Measurements from ENCODE around the gene ARHGEF3.

ARHGEF3 gene

DNA sequence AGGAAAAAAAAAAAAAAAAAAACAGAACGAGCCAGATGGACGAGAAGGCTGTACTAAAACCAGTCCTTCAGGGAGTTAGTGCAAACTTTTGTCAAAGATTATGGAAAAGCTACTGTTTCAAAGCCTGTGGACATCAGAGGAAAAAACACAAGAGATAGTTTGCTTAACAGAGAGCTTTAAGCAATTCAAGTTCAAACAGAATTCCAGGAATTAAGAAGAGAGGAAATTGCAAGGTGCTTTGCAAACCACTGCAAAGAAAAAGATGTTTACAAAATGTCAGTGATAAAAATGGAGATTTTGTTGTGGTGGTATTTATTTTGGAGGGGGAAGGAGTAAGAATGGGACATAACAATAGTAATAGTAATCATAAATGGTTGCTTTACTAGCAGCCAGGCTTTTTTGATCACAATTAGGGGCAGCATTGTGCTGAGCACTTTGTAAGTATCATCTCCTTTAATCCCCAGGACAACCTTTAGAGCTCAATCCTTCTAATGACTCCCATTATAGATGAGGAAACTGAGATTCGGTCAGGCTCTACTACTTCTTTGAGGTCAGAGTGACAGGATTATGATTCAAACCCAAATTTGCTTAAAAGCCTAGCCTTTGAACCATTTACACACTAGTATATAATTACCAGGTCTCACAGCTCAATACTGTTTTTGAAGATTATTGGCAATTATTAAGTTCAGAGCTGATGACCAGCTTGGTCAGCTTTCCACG, 22.4 kb upstream of the ARHGEF3 start:
- in situ Hi-C loops (cut with HindIII; ENCODE audit: low sequenced_read_pairs) = no loop called here

DNA sequence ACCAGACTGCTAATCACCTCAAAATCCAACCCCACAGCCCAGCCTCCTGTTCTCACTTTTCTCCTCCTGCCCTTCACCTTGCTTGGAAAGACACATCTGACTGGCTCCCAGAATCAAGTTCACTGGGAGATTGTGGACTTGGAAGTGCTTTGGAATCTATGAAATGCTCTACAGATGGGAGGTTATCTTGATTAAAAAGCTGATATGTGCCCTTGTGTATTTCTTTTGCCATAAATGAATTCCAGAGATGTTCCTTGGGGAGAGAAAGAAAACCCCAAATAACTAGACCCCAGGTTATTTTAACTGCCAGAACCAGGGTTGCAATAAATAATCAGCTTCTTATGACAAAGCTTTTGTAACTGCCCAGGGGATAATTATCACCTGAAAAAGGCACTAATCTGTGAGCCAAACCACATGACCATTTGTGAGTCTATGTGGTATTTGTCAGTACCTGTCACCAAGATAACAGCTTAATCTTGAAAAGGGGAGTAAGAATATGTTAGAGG, 21.7 kb upstream of the ARHGEF3 start:
- in situ Hi-C loops (cut with HindIII; ENCODE audit: low sequenced_read_pairs) = no loop called here

DNA sequence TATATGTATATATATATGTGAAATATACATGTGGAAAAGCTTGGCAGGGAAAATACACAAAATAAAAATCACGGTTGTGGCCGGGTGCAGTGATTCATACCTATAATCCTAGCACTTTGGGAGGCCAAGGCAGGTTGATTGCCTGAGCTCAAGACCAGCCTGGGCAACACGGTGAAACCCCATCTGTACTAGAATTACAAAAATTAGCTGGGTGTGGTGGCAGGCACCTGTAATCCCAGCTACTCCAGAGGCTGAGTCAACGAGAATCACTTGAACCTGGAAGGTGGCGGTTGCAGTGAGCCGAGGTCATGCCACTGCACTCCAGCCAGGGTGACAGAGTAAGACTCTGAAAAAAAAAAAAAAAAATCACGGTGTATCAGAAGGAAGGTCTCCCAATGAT, 20.8 kb upstream of the ARHGEF3 start:
- in situ Hi-C loops (cut with HindIII; ENCODE audit: low sequenced_read_pairs) = no loop called here

- in situ Hi-C loops (cut with HindIII; ENCODE audit: low sequenced_read_pairs) = no loop called here
Measured at GRCh38 chr3:56819016-56819809, 17.5 kb upstream of the ARHGEF3 start.

GRCh38 chr3:56818156-56818985, 16.6 kb upstream of the ARHGEF3 start:
- in situ Hi-C loops (cut with HindIII; ENCODE audit: low sequenced_read_pairs) = no loop called here

- in situ Hi-C loops (cut with HindIII; ENCODE audit: low sequenced_read_pairs) = no loop called here
Measured at GRCh38 chr3:56817646-56818045, 15.9 kb upstream of the ARHGEF3 start.

DNA sequence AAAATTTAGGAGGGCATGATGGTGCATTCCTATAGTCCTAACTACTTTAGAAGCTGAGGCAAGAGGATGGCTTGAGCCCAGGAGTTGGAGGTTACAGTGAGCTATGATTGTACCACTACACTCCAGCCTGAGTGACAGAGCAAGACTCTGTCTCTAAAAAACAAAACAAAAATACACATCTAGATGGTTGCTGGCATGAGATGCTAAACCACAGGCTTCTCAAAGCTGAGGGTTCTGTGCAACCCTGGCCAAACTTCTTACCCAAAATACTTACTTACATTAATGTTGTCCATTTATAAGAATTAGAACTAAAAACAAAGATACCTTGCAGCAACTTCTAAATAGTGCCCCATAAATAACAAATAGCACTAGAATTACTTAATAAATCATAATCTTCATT, 14.3 kb upstream of the ARHGEF3 start:
- in situ Hi-C loops (cut with HindIII; ENCODE audit: low sequenced_read_pairs) = no loop called here

DNA sequence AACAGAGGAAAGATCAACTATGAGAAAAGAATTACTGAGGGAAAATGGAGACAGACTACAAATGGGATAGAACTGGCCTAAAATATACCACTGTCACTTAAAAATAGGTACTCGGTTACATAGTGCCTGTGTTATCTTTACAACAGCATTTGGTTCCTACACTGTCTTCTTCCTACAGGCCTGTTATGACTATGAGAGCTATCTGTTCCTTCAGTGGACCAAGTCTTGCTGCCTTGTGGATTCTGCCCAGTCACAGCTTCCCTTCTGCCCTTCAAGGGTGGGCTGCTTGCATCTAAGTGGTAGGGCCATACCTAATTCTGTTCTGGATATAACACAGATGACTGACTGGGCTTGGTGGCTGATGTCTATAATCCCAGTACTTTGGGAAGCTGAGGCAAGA, 13.8 kb upstream of the ARHGEF3 start:
- in situ Hi-C loops (cut with HindIII; ENCODE audit: low sequenced_read_pairs) = no loop called here

DNA sequence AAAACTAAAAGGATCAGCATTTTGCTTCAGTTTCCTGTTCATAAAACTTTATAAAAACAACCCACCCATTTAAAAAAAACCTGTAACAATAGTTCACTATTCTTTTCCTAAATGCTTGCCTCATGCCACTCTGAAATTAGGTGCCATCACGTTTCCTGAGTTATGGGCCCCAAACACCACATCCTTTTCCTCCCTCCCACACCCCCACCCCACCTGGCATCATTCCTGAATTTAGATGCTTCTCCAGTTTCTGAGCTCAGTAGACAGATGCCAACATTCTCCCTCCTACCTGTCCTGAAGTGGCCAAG, 11.9 kb upstream of the ARHGEF3 start:
- in situ Hi-C loops (cut with HindIII; ENCODE audit: low sequenced_read_pairs) = no loop called here

DNA sequence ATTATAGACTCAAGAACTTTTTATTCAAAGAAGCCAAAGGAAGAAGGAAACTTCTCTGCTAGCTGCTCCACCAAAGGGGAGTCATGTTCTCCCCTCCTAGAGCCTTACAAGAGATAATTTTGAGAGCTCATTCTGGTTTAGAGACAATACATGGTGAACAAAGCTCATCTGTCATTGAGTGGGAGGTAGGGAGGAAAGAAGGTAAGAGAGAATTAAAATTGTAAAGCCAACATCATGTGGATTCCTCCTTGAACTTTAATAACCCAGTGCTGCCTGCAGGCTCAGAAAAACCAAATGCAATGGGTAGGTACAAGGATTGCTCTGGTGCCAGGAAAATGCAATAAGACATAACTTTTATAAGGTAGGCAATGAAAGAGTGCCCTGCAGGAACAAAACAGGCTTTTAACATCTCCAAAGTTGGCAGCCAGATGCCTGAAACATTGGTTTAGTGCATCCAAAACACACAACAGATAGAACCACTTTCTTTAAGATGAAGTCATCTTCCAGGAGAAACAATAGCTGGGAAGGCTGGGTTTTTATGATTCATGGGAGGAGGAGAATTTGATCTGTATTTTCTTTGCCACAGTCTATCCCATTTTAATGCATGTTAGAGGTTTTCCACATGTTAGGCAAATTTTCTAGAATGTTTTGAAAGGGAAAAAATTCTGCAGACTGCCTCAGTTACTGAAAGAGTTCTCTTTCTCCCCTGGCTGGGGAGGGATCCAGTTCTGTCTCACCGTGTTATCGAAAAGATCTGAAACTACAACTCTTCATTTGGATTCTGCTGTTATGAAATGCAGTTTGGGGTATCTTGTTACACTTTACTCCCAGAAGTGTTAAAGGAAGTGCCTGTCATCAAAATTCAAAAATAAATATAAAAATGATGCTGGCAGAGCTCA, 11.3 kb upstream of the ARHGEF3 start:
- in situ Hi-C loops (cut with HindIII; ENCODE audit: low sequenced_read_pairs) = no loop called here

GRCh38 chr3:56811546-56812202, 9.9 kb upstream of the ARHGEF3 start:
- in situ Hi-C loops (cut with HindIII; ENCODE audit: low sequenced_read_pairs) = no loop called here

DNA sequence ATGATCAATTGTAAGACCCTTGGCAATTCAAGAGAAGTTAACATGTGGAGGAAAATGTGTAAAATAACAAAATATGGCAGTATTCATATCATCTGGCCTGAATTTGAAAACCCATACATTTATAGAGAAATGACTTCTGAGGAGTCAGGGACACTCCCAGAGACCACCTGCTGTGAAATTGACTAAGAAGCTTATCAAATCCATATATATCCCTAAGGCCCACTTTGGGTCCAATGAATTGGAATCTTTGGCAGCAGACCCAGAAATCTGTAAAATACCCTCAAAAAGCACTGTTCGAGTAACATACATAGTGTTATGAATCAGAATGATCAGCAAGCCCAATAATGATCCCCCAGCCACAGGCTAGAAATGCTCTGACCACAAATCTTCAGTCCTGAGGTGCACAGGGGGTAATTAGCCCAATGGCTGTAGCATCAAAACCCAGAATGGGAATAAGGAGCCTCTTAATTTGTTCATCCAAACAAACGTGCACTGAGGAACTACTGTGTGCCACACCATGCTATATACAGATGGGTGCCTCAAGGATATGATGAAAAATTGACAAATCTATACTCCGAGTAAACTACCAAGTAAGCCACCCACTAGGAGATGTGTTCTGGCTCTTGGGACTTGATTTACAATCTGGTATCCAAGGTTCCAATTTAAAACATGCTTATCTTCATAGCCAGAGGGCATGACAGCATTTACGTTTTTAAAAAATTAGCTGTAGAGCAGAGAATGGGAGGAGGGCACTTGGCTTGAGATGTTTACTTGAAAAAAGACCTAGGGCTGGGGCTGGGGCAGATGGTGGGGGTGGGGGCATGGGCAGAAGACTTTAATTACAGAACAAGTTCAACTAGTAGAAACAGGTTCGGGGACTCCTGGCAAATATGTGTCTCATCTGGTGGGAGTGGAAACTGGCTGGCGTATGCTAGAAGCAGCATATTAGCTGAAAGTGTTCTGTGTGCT, 9.1 kb upstream of the ARHGEF3 start:
- in situ Hi-C loops (cut with HindIII; ENCODE audit: low sequenced_read_pairs) = no loop called here

DNA sequence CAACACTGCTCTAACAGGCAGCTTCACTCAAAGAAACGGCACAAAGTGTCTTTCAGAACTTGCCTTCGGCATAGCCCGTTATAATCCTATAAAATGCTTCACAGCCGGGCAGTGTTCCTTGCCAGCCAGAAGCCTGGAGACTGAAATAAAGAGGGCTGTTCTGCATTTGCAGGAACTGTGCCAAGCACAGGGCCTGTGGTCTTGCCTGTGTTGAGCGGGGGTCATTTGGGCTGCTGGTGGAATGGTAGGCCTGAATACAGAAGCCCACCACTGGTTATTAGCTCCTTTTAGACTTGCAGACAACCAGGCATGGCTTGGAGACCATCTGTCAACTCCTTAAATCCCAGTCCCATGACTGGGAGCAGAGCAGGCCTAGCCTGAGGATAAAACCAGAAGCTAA, 4.7 kb upstream of the ARHGEF3 start:
- in situ Hi-C loops (cut with HindIII; ENCODE audit: low sequenced_read_pairs) = no loop called here

GRCh38 chr3:56802790-56803189, 1.0 kb upstream of the ARHGEF3 start:
- in situ Hi-C loops (cut with HindIII; ENCODE audit: low sequenced_read_pairs) = no loop called here

DNA sequence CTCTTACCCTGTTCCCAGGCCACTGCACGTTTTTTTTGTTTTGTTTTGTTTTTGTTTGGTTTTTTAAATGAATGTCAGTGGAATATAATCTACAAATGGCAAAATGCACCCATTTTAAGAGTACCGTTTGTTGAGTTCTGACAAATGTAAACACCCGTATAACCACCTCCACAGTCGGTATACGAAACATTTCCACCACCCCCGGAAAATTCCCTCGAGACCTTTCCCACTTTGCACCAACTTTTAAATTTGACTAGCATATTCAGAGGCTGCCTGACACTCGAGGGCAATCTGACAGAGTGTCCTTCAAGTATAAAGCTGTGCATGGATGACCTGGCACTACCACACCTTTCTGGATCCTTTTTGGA, 613 bp upstream of the ARHGEF3 start:
- in situ Hi-C loops (cut with HindIII; ENCODE audit: low sequenced_read_pairs) = no loop called here

- in situ Hi-C loops (cut with HindIII; ENCODE audit: low sequenced_read_pairs) = no loop called here
Measured at GRCh38 chr3:56800832-56801661, 702 bp downstream of the ARHGEF3 start.

DNA sequence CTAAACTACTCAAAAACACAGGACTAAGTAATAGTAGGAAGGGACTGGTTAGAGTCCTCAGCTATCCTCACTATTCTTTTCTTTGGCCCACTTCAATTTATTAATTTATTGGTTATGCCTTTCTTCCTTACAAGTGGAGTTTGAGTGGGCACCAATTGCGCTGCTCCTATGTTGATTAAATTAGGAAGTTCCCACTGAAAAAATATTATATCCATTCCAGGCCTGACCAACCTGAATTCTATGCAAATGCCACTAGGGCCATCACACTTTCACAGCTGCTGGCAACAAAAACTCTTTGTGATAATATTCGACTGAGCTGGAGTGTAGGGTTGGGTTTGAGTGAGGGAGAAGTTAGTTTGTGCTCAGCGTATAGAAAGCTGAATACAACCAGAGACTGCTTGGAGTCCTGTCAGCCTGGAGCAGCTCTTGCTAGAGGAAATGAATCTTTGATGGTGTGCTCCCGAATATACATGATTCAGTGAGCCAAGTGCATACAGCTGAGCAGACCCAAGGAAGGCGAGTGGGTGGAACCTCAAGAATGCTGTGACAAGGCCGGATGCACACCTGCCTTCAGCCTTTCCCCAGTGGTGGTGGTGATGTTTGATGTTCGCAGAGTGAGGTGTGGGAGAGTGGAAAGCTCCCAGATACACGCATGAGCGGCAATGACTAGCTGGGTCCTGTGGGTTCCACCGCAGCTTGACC, 1.5 kb downstream of the ARHGEF3 start:
- in situ Hi-C loops (cut with HindIII; ENCODE audit: low sequenced_read_pairs) = no loop called here

Measured in DLD1 (cell line).